GM10266 (cell line): ENCODE data around the gene C22orf39.

Experiments
- DNase-seq: peaks from one replicate; pipeline ENCODE4 v3.0.0; 2012; ENCODE audit errors: extremely low spot score
- CTCF ChIP-seq: IDR thresholded peaks from 2 replicates; pipeline ENCODE4 v1.5.1; 2012; ENCODE audit warnings: mild to moderate bottlenecking, low read depth; ENCODE audit not compliant: control insufficient read depth, insufficient read depth; ENCODE audit errors: missing control alignments

Gene C22orf39

GRCh38 chr22:19466848-19467752 is 19.6 kb upstream of the C22orf39 start:
- no peak for TF ChIP-seq CTCF
- DNase-seq = no peak

- TF ChIP-seq CTCF = no peak
- DNase-seq = no peak
Measured at GRCh38 chr22:19466126-19466716, 18.7 kb upstream of the C22orf39 start.

- DNase-seq = no peak
- TF ChIP-seq CTCF = no peak
Measured at GRCh38 chr22:19464975-19465374, 17.5 kb upstream of the C22orf39 start.

- TF ChIP-seq CTCF = no peak
- DNase-seq = no peak
Measured at GRCh38 chr22:19464546-19464945, 17.0 kb upstream of the C22orf39 start.

- no peak for DNase-seq
- no peak for TF ChIP-seq CTCF
Measured at GRCh38 chr22:19463491-19464469, 16.3 kb upstream of the C22orf39 start.

- no peak for DNase-seq
- no peak for TF ChIP-seq CTCF
Measured at GRCh38 chr22:19463008-19463407, 15.5 kb upstream of the C22orf39 start.
